IMR-90 (cell line): ENCODE data around the gene ATP10A. TPM values are rescaled to one million over a fixed set of nuclear protein-coding genes. Genes with fewer than 3 reads are reported as not detected.

Experiments used
- ATAC-seq: fragments of 200-7000 bp; cut with Tn5 transposase; 2 replicates; pipeline ENCODE4 v1.9.1; 2020; ENCODE audit warnings: low read depth, mild to moderate bottlenecking, moderate library complexity
- BruUV-seq: library from RNA; stranded (reverse); fragments of 400-500 nt; replicated peaks from 2 replicates; lab custom pipeline; 2021; lab: Mats Ljungman, UMichigan
- CTCF ChIA-PET: fragments of 300-600 bp; formaldehyde crosslinking; extraction: SDS; loops from one replicate; lab custom pipeline; 2021; ENCODE audit warnings: antibody characterized with exemption; lab: Yijun Ruan, JAX
- POLR2A ChIA-PET: fragments of 300-600 bp; sonication (Branson Sonifier 250); formaldehyde crosslinking; loops from one replicate; lab custom pipeline; 2022; ENCODE audit warnings: antibody characterized with exemption; ENCODE audit not compliant: unreplicated experiment; lab: Charles Lee
- DNase-seq: peaks from one replicate; pipeline ENCODE4 v3.0.0; 2013
- H2AFZ ChIP-seq: replicated peaks from 2 replicates; pipeline ENCODE3; 2013; ENCODE audit warnings: low read length, mild to moderate bottlenecking; ENCODE audit not compliant: poor library complexity
- H2AK5ac ChIP-seq: 2 replicates; pipeline ENCODE4 v1.6.1; 2013; ENCODE audit warnings: low read depth, low read length, inconsistent platforms
- H2AK9ac ChIP-seq: replicated peaks from 2 replicates; pipeline ENCODE3; 2013; ENCODE audit warnings: mild to moderate bottlenecking, low read depth, low read length, moderate library complexity; ENCODE audit not compliant: poor library complexity
- H2BK120ac ChIP-seq: 2 replicates; pipeline ENCODE4 v1.6.1; 2013; ENCODE audit warnings: low read depth, low read length, inconsistent platforms
- H2BK15ac ChIP-seq: 3 replicates; pipeline ENCODE4 v1.6.1; 2013; ENCODE audit warnings: low read depth, low read length, inconsistent platforms
- H2BK20ac ChIP-seq: 2 replicates; pipeline ENCODE4 v1.6.1; 2013; ENCODE audit warnings: low read depth, mild to moderate bottlenecking, inconsistent platforms, low read length, moderate library complexity
- H2BK5ac ChIP-seq: 2 replicates; pipeline ENCODE4 v1.6.1; 2013; ENCODE audit warnings: mild to moderate bottlenecking, low read depth, low read length, inconsistent platforms; ENCODE audit not compliant: poor library complexity, severe bottlenecking
- H3K14ac ChIP-seq: replicated peaks from 2 replicates; pipeline ENCODE4 v1.6.1; 2013; ENCODE audit warnings: low read depth, low read length, inconsistent platforms
- H3K18ac ChIP-seq: 2 replicates; pipeline ENCODE4 v1.6.1; 2013; ENCODE audit warnings: low read depth, low read length, control low read depth
- H3K23ac ChIP-seq: 2 replicates; pipeline ENCODE4 v1.6.1; 2013; ENCODE audit warnings: low read depth, low read length, inconsistent platforms
- H3K27ac ChIP-seq: 2 replicates; pipeline ENCODE4 v1.5.1; 2013; ENCODE audit warnings: mild to moderate bottlenecking, control low read depth, low read length; ENCODE audit not compliant: insufficient read depth
- H3K27me3 ChIP-seq: 2 replicates; pipeline ENCODE4 v1.6.1; 2013; ENCODE audit warnings: low read length; ENCODE audit not compliant: control insufficient read depth, insufficient read depth
- H3K36me3 ChIP-seq: 2 replicates; pipeline ENCODE4 v1.6.1; 2013; ENCODE audit warnings: low read length, mixed read lengths; ENCODE audit not compliant: control insufficient read depth, insufficient read depth
- H3K4ac ChIP-seq: 2 replicates; pipeline ENCODE4 v1.6.1; 2013; ENCODE audit warnings: low read depth, low read length, inconsistent platforms
- H3K4me1 ChIP-seq: 2 replicates; pipeline ENCODE4 v1.6.1; 2013; ENCODE audit warnings: low read length, mixed read lengths; ENCODE audit not compliant: control insufficient read depth, insufficient read depth
- H3K4me2 ChIP-seq: 2 replicates; pipeline ENCODE4 v1.6.1; 2013; ENCODE audit warnings: low read depth, mild to moderate bottlenecking, control low read depth, low read length, moderate library complexity
- H3K4me3 ChIP-seq: 2 replicates; pipeline ENCODE4 v1.5.1; 2013; ENCODE audit warnings: low read depth, mild to moderate bottlenecking, control low read depth, low read length, moderate library complexity; ENCODE audit not compliant: insufficient read depth
- H3K56ac ChIP-seq: 2 replicates; pipeline ENCODE4 v1.6.1; 2013; ENCODE audit warnings: low read length, inconsistent platforms; ENCODE audit not compliant: insufficient read depth; ENCODE audit errors: extremely low read depth
- H3K79me1 ChIP-seq, 2 experiments: 2 replicates each; pipeline ENCODE4 v1.6.1; 2013; ENCODE audit warnings: low read length in 2 of 2, inconsistent platforms in 1 of 2, low read depth in 1 of 2
- H3K9ac ChIP-seq: 2 replicates; pipeline ENCODE4 v1.6.1; 2013; ENCODE audit warnings: low read depth, low read length, control low read depth
- H3K9me1 ChIP-seq: 2 replicates; pipeline ENCODE4 v1.6.1; 2013; ENCODE audit warnings: low read length, inconsistent platforms; ENCODE audit not compliant: insufficient read depth
- H3K9me3 ChIP-seq: 2 replicates; pipeline ENCODE4 v1.6.1; 2013; ENCODE audit warnings: low read length; ENCODE audit not compliant: control insufficient read depth, insufficient read depth
- H4K20me1 ChIP-seq: 2 replicates; pipeline ENCODE4 v1.6.1; 2013; ENCODE audit warnings: low read length, inconsistent platforms; ENCODE audit not compliant: insufficient read depth
- H4K5ac ChIP-seq: 2 replicates; pipeline ENCODE4 v1.6.1; 2013; ENCODE audit warnings: mild to moderate bottlenecking, low read depth, low read length, control low read depth
- H4K8ac ChIP-seq, 2 experiments: 2 replicates each; pipeline ENCODE4 v1.6.1; 2013; ENCODE audit warnings: low read depth in 2 of 2, low read length in 2 of 2, control low read depth in 1 of 2, inconsistent platforms in 1 of 2
- H4K91ac ChIP-seq: 2 replicates; pipeline ENCODE4 v1.6.1; 2013; ENCODE audit warnings: low read depth, low read length, inconsistent platforms; ENCODE audit not compliant: insufficient read depth
- ELK1 ChIP-seq: fragments of 150-350 bp; IDR thresholded peaks from 2 replicates; pipeline ENCODE4 v1.6.1; 2016; ENCODE audit warnings: low read depth, mild to moderate bottlenecking, low read length, moderate library complexity, borderline replicate concordance
- MAFK ChIP-seq: IDR thresholded peaks from 2 replicates; pipeline ENCODE4 v1.6.1; 2012; ENCODE audit warnings: low read depth, low read length, improper control_type of control experiment
- NFE2L2 ChIP-seq: fragments of 150-350 bp; IDR thresholded peaks from 2 replicates; pipeline ENCODE4 v1.6.1; 2016; ENCODE audit warnings: low read depth, mild to moderate bottlenecking, low read length
- WGBS, 2 experiments: methylation state at CpG; one replicate each; pipeline versions ENCODE4 v1.1.5 to v1.1.7; 2013; ENCODE audit warnings: missing lambda C conversion rate in 2 of 2; ENCODE audit not compliant: insufficient read length in 1 of 2; ENCODE audit errors: extremely low coverage in 2 of 2; 5-methylcytosine and 5-hydroxymethylcytosine counted together
- dilution Hi-C: fragments of 300-500 bp; cut with HindIII; formaldehyde crosslinking; loops from one replicate; pipeline ENCODE4 v1.14.3; 2018; ENCODE audit warnings: low sequenced_read_pairs; ENCODE audit not compliant: unreplicated experiment
- in situ Hi-C: fragments of 300-500 bp; cut with MboI; formaldehyde crosslinking; loops from 3 replicates; pipeline ENCODE4 v1.14.3; 2019; ENCODE audit warnings: low sequenced_read_pairs, inconsistent platforms, mixed read lengths
- intact Hi-C: fragments of 100-400 bp; cut with micrococcal nuclease; formaldehyde crosslinking; loops from 2 replicates; pipeline ENCODE4 v1.10.0; 2022
- polyA plus RNA-seq, 3 experiments: library from polyadenylated mRNA; depleted of rRNA; stranded (reverse); fragments of >200 nt; gene quantifications; 2 replicates each; pipeline ENCODE4 v1.2.3, GENCODE V29; 2012; ENCODE audit warnings: low replicate concordance in 1 of 3
- total RNA-seq: library from RNA; depleted of rRNA; stranded (reverse); fragments of >200 nt; gene quantifications from 2 replicates; pipeline ENCODE4 v1.2.3, GENCODE V29; 2012

The ATP10A gene
- total and polyA plus RNA-seq, 2 of the 4 experiments (the other 2 are of a cell fraction) = 13.8 to 16.0 TPM

- TF ChIP-seq NFE2L2 = no peak
These were observed 119.4 kb downstream of the ATP10A start (continued) for GRCh38 chr15:25743548-25744275.

- Histone ChIP-seq H3K18ac (no peak overlapping the region), H2AK9ac (no peak overlapping the region), H3K4me3 (no peak overlapping the region), H3K27ac (no peak overlapping the region), H3K9ac (no peak overlapping the region), H4K8ac (no peak overlapping the region), H2AK5ac (no peak overlapping the region), H3K4ac (no peak overlapping the region), H3K79me1 (peaks cover 7 to 50% of the 10 kb centered on the region in 2 experiments), H4K20me1 (no peaks in the 10 kb centered on the region; the same call in 1 of the 2 replicates), H3K4me1 (peaks cover 2% of the 10 kb centered on the region; the same call in 1 of the 2 replicates), H3K9me3 (no peaks in the 10 kb centered on the region), H3K9me1 (peaks cover 6% of the 10 kb centered on the region; the same call in 1 of the 2 replicates), H3K36me3 (no peaks in the 10 kb centered on the region), H2AFZ (no peak overlapping the region), H3K27me3 (no peaks in the 10 kb centered on the region), H3K4me2 (no peak overlapping the region), H4K5ac (no peak overlapping the region), H4K91ac (no peak overlapping the region), H2BK5ac (no peak overlapping the region), H2BK120ac (no peak overlapping the region), H2BK15ac (no peak overlapping the region), H2BK20ac (no peak overlapping the region), H3K23ac (no peak overlapping the region), H3K14ac (no peak overlapping the region), H3K56ac (no peak overlapping the region)
- DNase-seq (no peak), ATAC-seq (no peak)
- dilution Hi-C loops = no loop called here
- WGBS, 2 experiments = no CpG with 5 or more reads among the region's 9 CpGs
- intact Hi-C loops = loop anchor here (5.0 kb wide), 1 partner anchor 34 kb away; no protein-coding TSS in a partner anchor
- TF ChIP-seq ELK1 (no peak), MAFK (peak; percentile 32; the same call in 1 of the 2 replicates)
- ChIA-PET CTCF (interaction anchor here (1.1 kb wide), 1 partner anchor 10 kb away, joined by 3 read pairs; no protein-coding TSS in a partner anchor), POLR2A (interaction anchor here (0.6 kb wide), 1 partner anchor 57 kb away, joined by 7 read pairs; no protein-coding TSS in a partner anchor)
- in situ Hi-C loops = no loop called here
- BruUV-seq = no TSS peak
These were observed 120.2 kb downstream of the ATP10A start for GRCh38 chr15:25742776-25743547.
